K562 (cell line): ENCODE results near the gene TM7SF2. TPM values are rescaled to one million over a fixed set of nuclear protein-coding genes. Genes with fewer than 3 reads are reported as not detected.

Experiments used
- ATAC-seq: fragments of 200-7000 bp; cut with Tn5 transposase; 3 replicates; pipeline ENCODE4 v1.9.1; 2020; ENCODE audit warnings: moderate library complexity
- BruUV-seq: library from RNA; stranded (reverse); fragments of 400-500 nt; replicated peaks from 2 replicates; lab custom pipeline; 2021; lab: Mats Ljungman, UMichigan
- CTCF ChIA-PET: fragments of 300-600 bp; formaldehyde crosslinking; extraction: SDS; loops from one replicate; lab custom pipeline; 2021; ENCODE audit warnings: low intra/inter-chr PET ratio; lab: Yijun Ruan, JAX
- POLR2A ChIA-PET: fragments of 300-600, 350-650 bp; sonication (Branson Sonifier 250); formaldehyde crosslinking; extraction: SDS; loops from one replicate; lab custom pipeline; 2021; ENCODE audit warnings: antibody characterized with exemption, inconsistent platforms; lab: Yijun Ruan, JAX
- DNase-seq, 4 experiments: peaks; one replicate each; pipeline versions ENCODE4 v3.0.0 to v3.0.0-alpha.2; 2011 to 2018; ENCODE audit warnings: low spot score in 3 of 4, mixed read lengths in 3 of 4; ENCODE audit errors: extremely low read depth in 1 of 4
- FAIRE-seq: peaks from 2 replicates; lab custom pipeline; 2011; peaks lifted over from hg19 to GRCh38; lab: Jason Lieb, UNC
- H2AFZ ChIP-seq: 2 replicates; pipeline ENCODE4 v1.6.0; 2011; ENCODE audit warnings: low read depth, low read length, control low read depth, inconsistent platforms
- H3K27ac ChIP-seq: fragments of 200-600 bp; 3 replicates; pipeline ENCODE4 v1.8.0; 2011; ENCODE audit warnings: low read depth, mild to moderate bottlenecking, control low read depth, inconsistent platforms, low read length, moderate library complexity, mixed read lengths; ENCODE audit errors: extremely low read depth
- H3K27me3 ChIP-seq, 2 experiments: fragments of 300-600 bp in 1 of 2; 2 replicates in 1 of 2; 3 replicates in 1 of 2; pipeline versions ENCODE4 v1.6.0 to v1.8.0; 2011; ENCODE audit warnings: inconsistent platforms in 2 of 2, low read length in 2 of 2, mild to moderate bottlenecking in 1 of 2, mixed read lengths in 1 of 2, moderate library complexity in 1 of 2; ENCODE audit not compliant: control insufficient read depth in 2 of 2, insufficient read depth in 2 of 2
- H3K36me3 ChIP-seq: fragments of 300-600 bp; 3 replicates; pipeline ENCODE4 v1.8.0; 2011; ENCODE audit warnings: mild to moderate bottlenecking, low read length, inconsistent platforms; ENCODE audit not compliant: control insufficient read depth, insufficient read depth
- H3K4me1 ChIP-seq, 2 experiments: fragments of 200-600 bp in 1 of 2; replicated peaks in 1 of 2; 2 replicates in 1 of 2; 3 replicates in 1 of 2; pipeline versions ENCODE4 v1.5.1 to v1.8.0; 2011; ENCODE audit warnings: inconsistent platforms in 2 of 2, low read length in 2 of 2, mild to moderate bottlenecking in 1 of 2, mixed read lengths in 1 of 2, moderate library complexity in 1 of 2; ENCODE audit not compliant: control insufficient read depth in 2 of 2, insufficient read depth in 2 of 2
- H3K4me2 ChIP-seq: 2 replicates; pipeline ENCODE4 v1.6.1; 2011; ENCODE audit warnings: low read length, control low read depth, inconsistent platforms, mixed read lengths; ENCODE audit not compliant: insufficient read depth
- H3K4me3 ChIP-seq: fragments of 200-600 bp; sonication (generic), shearing (Covaris generic); 2 replicates; pipeline ENCODE4 v1.5.1; 2016; ENCODE audit warnings: control low read depth, inconsistent platforms
- H3K79me2 ChIP-seq: fragments of 200-600 bp; 3 replicates; pipeline ENCODE4 v1.8.0; 2011; ENCODE audit warnings: low read length, inconsistent platforms; ENCODE audit not compliant: control insufficient read depth, insufficient read depth
- H3K9ac ChIP-seq, 2 experiments: 2 replicates each; pipeline versions ENCODE4 v1.6.0 to v1.6.1; 2011; ENCODE audit warnings: low read depth in 2 of 2, low read length in 2 of 2, control low read depth in 1 of 2, inconsistent platforms in 1 of 2, mild to moderate bottlenecking in 1 of 2, mixed read lengths in 1 of 2; ENCODE audit not compliant: insufficient read depth in 1 of 2
- H3K9me1 ChIP-seq: one replicate; pipeline ENCODE4 v1.6.0; 2011; ENCODE audit warnings: inconsistent platforms, mild to moderate bottlenecking, low read length, moderate library complexity; ENCODE audit not compliant: control insufficient read depth, insufficient read depth
- H3K9me3 ChIP-seq: replicated peaks from 2 replicates; pipeline ENCODE4 v1.5.1; 2011; ENCODE audit warnings: low read depth, low read length, inconsistent platforms; ENCODE audit not compliant: control insufficient read depth, insufficient read depth
- H4K20me1 ChIP-seq: replicated peaks from 2 replicates; pipeline ENCODE4 v1.6.1; 2011; ENCODE audit warnings: low read length, inconsistent platforms, mixed read lengths; ENCODE audit not compliant: control insufficient read depth, insufficient read depth
- BRF1 ChIP-seq: IDR thresholded peaks from 3 replicates; pipeline ENCODE4 v1.6.1; 2011; ENCODE audit warnings: borderline replicate concordance, mild to moderate bottlenecking; ENCODE audit not compliant: insufficient read length; ENCODE audit errors: extremely low read depth
- E2F6 ChIP-seq, 2 experiments: IDR thresholded peaks; 2 replicates each; pipeline ENCODE4 v1.6.1; 2011; ENCODE audit warnings: borderline replicate concordance in 1 of 2, control low read depth in 1 of 2, low read depth in 1 of 2, low read length in 1 of 2, mild to moderate bottlenecking in 1 of 2, mixed read lengths in 1 of 2, moderate library complexity in 1 of 2; ENCODE audit not compliant: insufficient read depth in 1 of 2, insufficient read length in 1 of 2, poor library complexity in 1 of 2, severe bottlenecking in 1 of 2; ENCODE audit errors: extremely low read depth in 1 of 2
- EWSR1 ChIP-seq: fragments of 450-650 bp; IDR thresholded peaks from 2 replicates; pipeline ENCODE4 v1.6.1; 2018; ENCODE audit warnings: borderline replicate concordance, mild to moderate bottlenecking, low read depth, moderate library complexity; ENCODE audit not compliant: partially characterized antibody
- FOXK2 ChIP-seq, 2 experiments: fragments of 450-650 bp; IDR thresholded peaks in 1 of 2; conservative IDR thresholded peaks in 1 of 2; 2 replicates each; pipeline ENCODE4 v1.6.1; 2016; ENCODE audit warnings: low read depth in 2 of 2, mild to moderate bottlenecking in 1 of 2
- SP1 ChIP-seq: sonication (generic); formaldehyde crosslinking; IDR thresholded peaks from 2 replicates; pipeline ENCODE4 v1.8.1; 2022; ENCODE audit warnings: mild to moderate bottlenecking, missing genetic modification reagents
- SRSF9 ChIP-seq: fragments of 200-400 bp; formaldehyde crosslinking; IDR thresholded peaks from 2 replicates; pipeline ENCODE4 v1.6.1; 2017; ENCODE audit warnings: low read depth, low read length, borderline replicate concordance
- XRCC4 ChIP-seq: IDR thresholded peaks from one replicate; pipeline ENCODE4 v1.6.1; 2011; ENCODE audit not compliant: insufficient read depth, insufficient read length; ENCODE audit errors: extremely low read depth
- ZFP91 ChIP-seq: sonication (generic); formaldehyde crosslinking; IDR thresholded peaks from 2 replicates; pipeline ENCODE4 v1.8.0; 2022; ENCODE audit warnings: mild to moderate bottlenecking, missing genetic modification reagents
- ZNF586 ChIP-seq: fragments of 450-650 bp; formaldehyde crosslinking; conservative IDR thresholded peaks from 2 replicates; pipeline ENCODE4 v1.4.0; 2020; ENCODE audit warnings: mild to moderate bottlenecking, moderate library complexity
- WGBS: fragments of 100-300 bp; shearing (Covaris generic); methylation state at CpG from one replicate; pipeline ENCODE4 v1.1.6; 2016; ENCODE audit warnings: low coverage, mixed read lengths; ENCODE audit not compliant: insufficient coverage; ENCODE audit errors: missing lambda C conversion rate; 5-methylcytosine and 5-hydroxymethylcytosine counted together
- in situ Hi-C: fragments of 300-500 bp; cut with MboI; formaldehyde crosslinking; loops from 4 replicates; pipeline ENCODE4 v1.15.0; 2018; ENCODE audit warnings: inconsistent platforms, mixed read lengths
- intact Hi-C: fragments of 100-400 bp; cut with micrococcal nuclease; formaldehyde crosslinking; loops from 2 replicates; pipeline ENCODE4 v1.14.2; 2022
- polyA plus RNA-seq, 8 experiments: library from polyadenylated mRNA; depleted of rRNA in 4 of 8; stranded (reverse) in 5 of 8; unstranded in 3 of 8; fragments of >200 nt; fragmentation: Nextera tagmentation in 2 of 8; fragmentation: Illumina TruSeq in 1 of 8; extraction: Ambion mirVana in 2 of 8; extraction: Trizol in 1 of 8; gene quantifications; 2 replicates each; pipeline versions ENCODE4 v1.2.1 to v1.2.3, GENCODE V29; 2011 to 2014; ENCODE audit warnings: inconsistent platforms in 1 of 8, missing spikeins in 1 of 8
- total RNA-seq, 7 experiments: library from RNA; depleted of rRNA in 6 of 7; stranded (reverse); fragments of >200 nt in 6 of 7; fragmentation: Illumina TruSeq in 2 of 7; extraction: Trizol in 2 of 7; gene quantifications; 2 replicates each; pipeline versions ENCODE4 v1.2.1 to v1.2.3, GENCODE V29; 2011 to 2021; ENCODE audit warnings: low replicate concordance in 1 of 7

The TM7SF2 gene
- total and polyA plus RNA-seq, 9 of the 15 experiments (the other 6 are each of a cell fraction or from before 2014, with no cell fraction given): 1.2 to 22.0 (median 14.3) TPM

- TF ChIP-seq ZNF586 (CRISPR knock-in tag) (no peak), BRF1 (no peak), EWSR1 (no peak), XRCC4 (no peak), ZFP91 (CRISPR knock-in tag) (no peak), FOXK2 (conservative IDR thresholded peaks at IDR 0.05 in 1 of 2, IDR thresholded peaks at IDR 0.05 in 1 of 2; ENCODE audit: low read depth in 2 of 2) (no peak)
Measured at GRCh38 chr11:65113361-65113756, 1.7 kb downstream of the TM7SF2 start (continued).

- CTCF ChIA-PET: interaction anchor here (2.5 kb wide), 1 partner anchor 67 kb away, joined by 19 read pairs; the partner anchor contains the start of gene CAPN1
- in situ Hi-C loops: no loop called here
- H3K27ac ChIP-seq: no peak overlapping the region; the same call in 2 of the 3 replicates
Measured at GRCh38 chr11:65113839-65114238, 2.2 kb downstream of the TM7SF2 start.

More at GRCh38 chr11:65113839-65114238, 2.2 kb downstream of the TM7SF2 start:
- Histone ChIP-seq H3K4me2 (no peak overlapping the region), H3K79me2 (peaks cover 26% of the 10 kb centered on the region), H3K9me1 (no peaks in the 10 kb centered on the region), H3K36me3 (peaks cover 41% of the 10 kb centered on the region), H3K9me3 (no peaks in the 10 kb centered on the region), H3K9ac (peak overlapping the region in 1 of 2 experiments; percentile 32; a peak in 2 of 4 replicates), H3K27me3 (no peaks in the 10 kb centered on the region), H4K20me1 (no peaks in the 10 kb centered on the region), H3K4me1 (peaks cover 31 to 70% of the 10 kb centered on the region in 2 experiments), H2AFZ (no peak overlapping the region), H3K4me3 (no peak overlapping the region)
- ATAC-seq: no peak
- 58% methylated on average over 6 of the region's 6 CpGs for WGBS
- FAIRE-seq: peak; percentile 35
- POLR2A ChIA-PET: interaction anchor here (0.6 to 7.2 kb wide), 9 partner anchors 17 to 385 kb away, joined by 3 to 92 read pairs (median 4); partner anchors contain the start of genes CDC42EP2, MALAT1, SPDYC and SYVN1
- TSS peak; percentile 44 for BruUV-seq
- intact Hi-C loops: loop anchor here (5.0 to 10.0 kb wide), 3 partner anchors 201 to 267 kb away; partner anchors contain the start of gene CDC42EP2
- TF ChIP-seq E2F6 (IDR thresholded peaks at IDR 0.05; ENCODE audit: borderline replicate concordance in 1 of 2, extremely low read depth in 1 of 2, insufficient read depth in 1 of 2, insufficient read length in 1 of 2, low read depth in 1 of 2, low read length in 1 of 2, poor library complexity in 1 of 2, severe bottlenecking in 1 of 2) (peak in 1 of 2 experiments; percentile 22), SRSF9 (no peak), SP1 (CRISPR knock-in tag) (peak; percentile 34; the same call in 1 of the 2 replicates)
- DNase-seq: no peak
